T-helper 2 cell (primary cell): ENCODE measurements around the gene ZNF414.
"Not testable (repeated sequence)": the region's sequence is repeated elsewhere in the genome, so short reads cannot be mapped to it uniquely, and the experiment has no call there.

Source experiments
- DNase-seq, 5 experiments: peaks; one replicate each; pipeline versions ENCODE4 v3.0.0 to v3.0.0-alpha.2; 2012 to 2022
- total RNA-seq, 2 donors: gene quantifications; one replicate each; lab custom pipeline; 2026; lab: John Stamatoyannopoulos, UW

ZNF414 gene
- 5.9 to 9.6 reads per million in 2 donors for total RNA-seq

GRCh38 chr19:8513687-8514504 lies at the start of gene ZNF414:
Gene ZNF414, minus strand, starts transcription at chr19:8514167. Its CDS starts 121 bp downstream, at chr19:8514046.
- DNase-seq, result peak; percentile 93 to 96 (median 95)

GRCh38 chr19:8561075-8561764 lies 47.3 kb upstream of the ZNF414 start:
- DNase-seq, result no peak

- no peak for DNase-seq
These were observed 44.4 kb upstream of the ZNF414 start for GRCh38 chr19:8558325-8558724.

- no peak for DNase-seq
These were observed 43.8 kb upstream of the ZNF414 start for GRCh38 chr19:8557642-8558238.

GRCh38 chr19:8553729-8554128 lies 39.8 kb upstream of the ZNF414 start:
- not testable (repeated sequence) for DNase-seq

GRCh38 chr19:8552810-8553209 lies 38.8 kb upstream of the ZNF414 start:
- no peak for DNase-seq

- DNase-seq, result no peak
These were observed 36.1 kb upstream of the ZNF414 start for GRCh38 chr19:8550070-8550469.

GRCh38 chr19:8545743-8546142 lies 31.8 kb upstream of the ZNF414 start:
- no peak for DNase-seq

GRCh38 chr19:8544168-8544567 lies 30.2 kb upstream of the ZNF414 start:
- no peak for DNase-seq

- no peak for DNase-seq
These were observed 25.7 kb upstream of the ZNF414 start for GRCh38 chr19:8539621-8540149.

- no peak for DNase-seq
These were observed 23.1 kb upstream of the ZNF414 start for GRCh38 chr19:8537099-8537498.

GRCh38 chr19:8536282-8536681 lies 22.3 kb upstream of the ZNF414 start:
- DNase-seq, result no peak

GRCh38 chr19:8532225-8532624 lies 18.3 kb upstream of the ZNF414 start:
- no peak for DNase-seq

- DNase-seq, result no peak
These were observed 17.5 kb upstream of the ZNF414 start for GRCh38 chr19:8531470-8531869.

- DNase-seq, result no peak
These were observed 16.2 kb upstream of the ZNF414 start for GRCh38 chr19:8530061-8530679.

GRCh38 chr19:8529369-8530006 lies 15.5 kb upstream of the ZNF414 start:
- DNase-seq, result no peak

- DNase-seq, result no peak
These were observed 14.5 kb upstream of the ZNF414 start for GRCh38 chr19:8528500-8528899.

- DNase-seq, result peak in 1 of 5 experiments; percentile 37
These were observed 12.6 kb upstream of the ZNF414 start for GRCh38 chr19:8526345-8527091.

GRCh38 chr19:8525401-8525684 lies 11.4 kb upstream of the ZNF414 start:
- DNase-seq, result no peak

- no peak for DNase-seq
These were observed 5.4 kb upstream of the ZNF414 start for GRCh38 chr19:8519388-8519787.

- no peak for DNase-seq
These were observed 4.6 kb upstream of the ZNF414 start for GRCh38 chr19:8518536-8518935.
